Retinal pigment epithelial cell (primary cell): ENCODE data around the gene MPHOSPH6.
"Not testable (repeated sequence)": the region's sequence is repeated elsewhere in the genome, so short reads cannot be mapped to it uniquely, and the experiment has no call there.

Source experiments
- DNase-seq: peaks from one replicate; pipeline ENCODE4 v3.0.0-alpha.2; 2010; ENCODE audit warnings: low read depth
- H3K4me3 ChIP-seq: 2 replicates; pipeline ENCODE4 v1.5.1; 2011; ENCODE audit warnings: mild to moderate bottlenecking, low read length, control low read depth, moderate library complexity
- TF ChIP-seq, protein P1 (sequence below): conservative IDR thresholded peaks from 2 replicates; pipeline ENCODE4 v1.5.1; 2011; ENCODE audit warnings: low read depth, low read length, control low read depth, inconsistent platforms

MPHOSPH6 gene

DNA sequence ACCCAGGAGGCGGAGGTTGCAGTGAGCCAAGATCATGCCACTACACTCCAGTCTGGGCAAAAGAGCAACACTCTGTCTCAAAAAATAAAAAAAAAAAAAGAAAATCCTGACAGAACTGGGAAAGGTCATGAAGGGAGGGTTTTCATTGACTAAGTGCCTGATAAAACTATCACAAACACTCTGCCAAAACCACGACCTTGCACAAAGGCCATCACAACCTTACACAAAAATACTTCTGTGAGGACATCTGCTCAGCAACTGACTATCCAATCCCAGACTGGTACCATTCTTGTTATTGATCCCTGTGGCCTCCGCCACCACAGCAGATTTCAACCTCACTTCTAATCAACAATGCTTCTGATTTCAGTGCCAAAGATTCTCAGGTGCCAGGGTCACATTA is 40.1 kb downstream of the MPHOSPH6 start:
- no peak overlapping the region for H3K4me3 ChIP-seq
- no peak for DNase-seq
- TF ChIP-seq, protein P1, sequence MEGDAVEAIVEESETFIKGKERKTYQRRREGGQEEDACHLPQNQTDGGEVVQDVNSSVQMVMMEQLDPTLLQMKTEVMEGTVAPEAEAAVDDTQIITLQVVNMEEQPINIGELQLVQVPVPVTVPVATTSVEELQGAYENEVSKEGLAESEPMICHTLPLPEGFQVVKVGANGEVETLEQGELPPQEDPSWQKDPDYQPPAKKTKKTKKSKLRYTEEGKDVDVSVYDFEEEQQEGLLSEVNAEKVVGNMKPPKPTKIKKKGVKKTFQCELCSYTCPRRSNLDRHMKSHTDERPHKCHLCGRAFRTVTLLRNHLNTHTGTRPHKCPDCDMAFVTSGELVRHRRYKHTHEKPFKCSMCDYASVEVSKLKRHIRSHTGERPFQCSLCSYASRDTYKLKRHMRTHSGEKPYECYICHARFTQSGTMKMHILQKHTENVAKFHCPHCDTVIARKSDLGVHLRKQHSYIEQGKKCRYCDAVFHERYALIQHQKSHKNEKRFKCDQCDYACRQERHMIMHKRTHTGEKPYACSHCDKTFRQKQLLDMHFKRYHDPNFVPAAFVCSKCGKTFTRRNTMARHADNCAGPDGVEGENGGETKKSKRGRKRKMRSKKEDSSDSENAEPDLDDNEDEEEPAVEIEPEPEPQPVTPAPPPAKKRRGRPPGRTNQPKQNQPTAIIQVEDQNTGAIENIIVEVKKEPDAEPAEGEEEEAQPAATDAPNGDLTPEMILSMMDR: no peak

DNA sequence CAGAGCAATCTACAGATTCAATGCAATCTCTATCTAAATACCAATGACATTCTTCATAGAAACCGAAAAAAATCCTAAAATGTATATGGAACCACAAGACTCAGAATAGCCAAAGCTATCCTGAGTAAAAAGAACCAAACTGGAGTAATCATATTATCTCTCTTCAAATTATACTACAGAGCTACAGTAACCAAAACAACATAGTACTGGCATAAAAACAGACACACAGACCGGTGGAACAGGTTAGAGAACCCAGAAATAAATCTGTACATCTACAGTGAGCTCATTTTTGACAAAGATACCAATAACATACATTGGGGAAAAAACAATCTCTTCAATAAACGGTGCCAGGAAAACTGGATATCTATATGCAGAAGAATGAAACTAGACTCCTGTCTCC is 45.4 kb downstream of the MPHOSPH6 start:
- no peak overlapping the region for H3K4me3 ChIP-seq
- no peak for DNase-seq
- TF ChIP-seq, protein P1: no peak

DNA sequence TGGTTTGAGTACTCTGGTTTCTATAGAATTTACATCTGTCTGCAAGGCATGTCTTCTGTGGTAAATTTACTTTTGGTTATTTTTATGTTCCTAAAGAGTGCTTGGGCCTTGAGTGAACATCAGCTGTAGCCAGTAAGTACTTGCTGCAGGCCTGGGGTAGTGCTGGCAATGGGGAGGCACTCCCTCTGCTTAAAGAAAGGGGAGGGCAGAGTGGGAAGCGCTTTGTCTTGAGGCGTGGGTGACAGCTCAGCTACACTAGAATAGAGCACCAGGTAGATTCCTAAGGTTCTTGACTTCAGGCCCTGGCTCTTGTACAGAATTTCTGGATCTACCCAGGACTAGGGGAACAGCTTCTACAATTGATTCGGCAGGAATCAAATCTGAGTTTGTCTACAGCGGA is 50.6 kb downstream of the MPHOSPH6 start:
- H3K4me3 ChIP-seq: no peak overlapping the region
- TF ChIP-seq, protein P1: no peak
- no peak for DNase-seq

DNA sequence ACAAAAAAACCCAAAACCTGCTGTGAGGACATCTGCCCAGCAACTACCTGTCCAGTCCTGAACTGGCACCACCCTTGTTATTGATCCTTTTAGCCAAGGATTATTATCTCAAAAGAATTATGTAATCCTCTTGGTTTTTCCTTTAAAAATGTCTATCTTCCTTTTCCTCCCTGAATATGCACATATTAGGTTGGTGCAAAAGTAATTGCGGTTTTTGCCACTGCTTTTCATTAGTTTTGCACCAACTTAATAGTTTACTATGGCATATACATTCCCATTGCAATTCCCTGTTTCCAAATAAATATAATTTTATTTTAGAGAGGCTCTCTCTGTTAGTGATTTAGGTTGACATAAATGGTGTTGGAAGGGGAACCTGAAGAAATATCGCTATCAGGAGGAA is 51.3 kb downstream of the MPHOSPH6 start:
- no peak for DNase-seq
- TF ChIP-seq, protein P1: no peak
- H3K4me3 ChIP-seq: no peak overlapping the region

DNA sequence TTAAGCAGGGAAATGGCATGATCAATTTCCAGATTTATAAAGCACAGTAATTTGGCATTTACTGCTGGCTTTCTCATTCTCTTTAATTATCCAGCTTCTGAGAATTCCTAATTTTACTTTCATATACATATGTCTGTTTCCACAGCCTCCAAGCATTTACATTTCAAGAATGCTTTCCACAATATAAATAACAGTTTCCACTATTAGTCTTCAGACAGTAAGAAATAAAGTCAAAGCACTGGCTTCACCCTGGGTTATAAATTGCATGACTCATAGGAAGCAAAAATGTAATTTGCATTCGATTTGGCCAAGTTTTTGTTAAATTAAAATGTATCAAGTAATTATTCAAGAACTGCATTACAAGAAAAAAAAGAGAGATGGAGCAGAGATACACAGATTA is 53.5 kb downstream of the MPHOSPH6 start:
- H3K4me3 ChIP-seq: no peak overlapping the region
- DNase-seq: no peak
- TF ChIP-seq, protein P1: no peak

DNA sequence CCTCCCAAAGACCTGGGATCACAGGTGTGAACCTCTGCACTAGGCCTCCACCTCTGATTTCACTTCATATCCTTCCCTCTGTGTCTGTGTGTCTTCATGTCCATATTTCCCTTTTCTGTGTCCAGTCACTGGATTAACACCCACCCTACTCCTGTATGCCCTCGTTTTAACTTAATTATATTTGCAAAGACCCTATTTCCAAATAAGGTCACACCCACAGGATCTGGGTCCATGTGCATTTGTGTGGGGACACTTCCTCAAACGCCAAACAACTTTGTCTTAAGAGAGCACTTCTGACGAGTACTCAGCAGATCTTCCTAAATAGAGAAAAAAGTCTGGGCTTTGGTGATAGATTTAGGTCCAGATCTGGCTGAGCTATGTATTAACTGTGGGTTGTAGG is 56.3 kb downstream of the MPHOSPH6 start:
- H3K4me3 ChIP-seq: no peak overlapping the region
- DNase-seq: no peak
- TF ChIP-seq, protein P1: no peak

DNA sequence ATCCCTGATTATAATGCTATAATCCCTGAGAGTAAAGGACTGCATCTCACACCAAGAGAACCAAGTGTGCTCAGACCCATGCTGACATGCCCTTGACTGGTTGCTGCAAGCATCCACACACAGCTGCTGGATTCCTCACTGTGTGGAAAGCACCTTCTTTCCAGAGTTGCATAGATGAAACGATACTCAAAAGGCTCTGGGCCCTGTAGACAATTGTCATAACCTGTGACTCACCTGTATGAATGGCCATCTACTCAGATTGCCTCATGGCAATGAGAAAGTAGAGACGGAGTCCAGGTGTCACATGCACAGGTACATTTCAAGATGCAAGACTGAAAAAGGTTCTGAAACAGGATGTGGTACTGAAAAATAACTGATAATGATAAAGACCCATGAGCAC is 58.1 kb downstream of the MPHOSPH6 start:
- no peak overlapping the region for H3K4me3 ChIP-seq
- no peak for DNase-seq
- TF ChIP-seq, protein P1: no peak

DNA sequence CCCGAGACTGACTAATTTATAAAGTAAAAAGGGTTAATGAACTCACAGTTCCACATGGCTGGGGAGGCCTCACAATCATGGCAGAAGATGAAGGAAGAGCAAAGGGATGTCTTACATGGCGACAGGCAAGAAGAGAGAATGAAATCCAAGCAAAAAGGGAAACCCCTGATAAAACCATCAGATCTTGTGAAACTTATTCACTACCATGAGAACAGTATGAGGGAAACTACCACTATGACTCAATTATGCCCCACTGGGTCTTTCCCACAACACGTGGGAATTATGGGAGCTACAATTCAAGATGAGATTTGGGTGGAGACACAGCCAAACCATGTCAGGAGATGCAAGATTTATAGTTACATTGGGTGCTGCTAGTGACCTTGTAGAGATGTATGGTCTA is 60.8 kb downstream of the MPHOSPH6 start:
- not testable (repeated sequence) for DNase-seq, H3K4me3 ChIP-seq
